Measurements from ENCODE around the gene SSTR5. TPM values are rescaled to one million over a fixed set of nuclear protein-coding genes. Genes with fewer than 3 reads are reported as not detected.

SSTR5 gene
- total RNA-seq, 4 donors from 2014 or later: not detected

- peaks cover 0 to 95% of the 10 kb centered on the region in 2 donors for H3K27me3 ChIP-seq
- H3K4me1 ChIP-seq: peaks cover 0 to 5% (median 0%) of the 10 kb centered on the region in 4 donors
- no peaks in the 10 kb centered on the region for H3K36me3 ChIP-seq
- peaks cover 0 to 3% (median 0%) of the 10 kb centered on the region in 4 donors for H3K9me3 ChIP-seq
- no peak overlapping the region for H3K27ac ChIP-seq
- DNase-seq (ENCODE audit: low spot score in 2 of 2): no peak
- TF ChIP-seq POLR2A (IDR thresholded peaks at IDR 0.05): no peak
- no peak for TF ChIP-seq CTCF (IDR thresholded peaks at IDR 0.05)
- no peak for TF ChIP-seq EP300 (IDR thresholded peaks at IDR 0.05)
- 69 to 74% methylated on average over 25 to 26 of the region's 36 CpGs for WGBS, 2 donors
- no peak overlapping the region for H3K4me3 ChIP-seq
Observed at GRCh38 chr16:1077877-1078578, 5.5 kb downstream of the SSTR5 start.

GRCh38 chr16:1078579-1079021 lies 6.1 kb downstream of the SSTR5 start:
- Histone ChIP-seq H3K27me3 (peaks cover 0 to 95% of the 10 kb centered on the region in 2 donors), H3K9me3 (peaks cover 0 to 8% (median 0%) of the 10 kb centered on the region in 4 donors), H3K4me1 (peaks cover 0 to 5% (median 0%) of the 10 kb centered on the region in 4 donors), H3K4me3 (no peak overlapping the region), H3K36me3 (no peaks in the 10 kb centered on the region), H3K27ac (no peak overlapping the region)
- 54 to 62% methylated on average over 21 to 22 of the region's 28 CpGs for WGBS, 2 donors
- no peak for TF ChIP-seq CTCF (IDR thresholded peaks at IDR 0.05)
- no peak for TF ChIP-seq POLR2A (IDR thresholded peaks at IDR 0.05)
- TF ChIP-seq EP300 (IDR thresholded peaks at IDR 0.05): no peak
- DNase-seq (ENCODE audit: low spot score in 2 of 2): no peak

GRCh38 chr16:1079341-1079740 lies 6.8 kb downstream of the SSTR5 start:
- peaks cover 0 to 95% of the 10 kb centered on the region in 2 donors for H3K27me3 ChIP-seq
- no peak for DNase-seq (ENCODE audit: low spot score in 2 of 2)
- H3K9me3 ChIP-seq: peaks cover 0 to 16% (median 0%) of the 10 kb centered on the region in 4 donors
- 96% methylated on average over 43 of the region's 43 CpGs for WGBS, 2 donors
- H3K4me3 ChIP-seq: no peak overlapping the region
- no peak overlapping the region for H3K27ac ChIP-seq
- peaks cover 0 to 5% (median 0%) of the 10 kb centered on the region in 4 donors for H3K4me1 ChIP-seq
- H3K36me3 ChIP-seq: peaks cover 0 to 2% (median 0%) of the 10 kb centered on the region in 3 donors
- TF ChIP-seq POLR2A (IDR thresholded peaks at IDR 0.05) (no peak), EP300 (IDR thresholded peaks at IDR 0.05) (no peak), CTCF (IDR thresholded peaks at IDR 0.05) (no peak)

DNA sequence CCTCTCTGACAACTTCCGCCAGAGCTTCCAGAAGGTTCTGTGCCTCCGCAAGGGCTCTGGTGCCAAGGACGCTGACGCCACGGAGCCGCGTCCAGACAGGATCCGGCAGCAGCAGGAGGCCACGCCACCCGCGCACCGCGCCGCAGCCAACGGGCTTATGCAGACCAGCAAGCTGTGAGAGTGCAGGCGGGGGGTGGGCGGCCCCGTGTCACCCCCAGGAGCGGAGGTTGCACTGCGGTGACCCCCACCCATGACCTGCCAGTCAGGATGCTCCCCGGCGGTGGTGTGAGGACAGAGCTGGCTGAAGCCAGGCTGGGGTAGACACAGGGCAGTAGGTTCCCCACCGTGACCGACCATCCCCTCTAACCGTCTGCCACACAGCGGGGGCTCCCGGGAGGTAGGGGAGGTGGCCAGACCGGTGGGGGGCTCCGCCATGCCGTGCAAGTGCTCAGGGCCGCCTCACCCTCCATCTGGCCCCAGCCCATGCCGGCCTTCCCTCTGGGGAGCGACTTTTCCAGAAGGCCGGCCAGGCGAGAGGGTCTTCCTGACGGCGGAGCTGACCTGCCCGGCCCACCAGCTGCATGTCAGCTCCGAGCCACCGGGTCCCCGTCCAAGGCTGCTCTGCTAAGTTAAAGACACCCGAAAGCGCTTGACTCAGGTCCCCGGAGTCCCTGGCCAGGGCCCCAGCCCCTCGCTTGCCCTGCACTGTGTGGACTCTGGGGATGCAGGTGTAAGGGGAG lies 7.4 kb downstream of the SSTR5 start:
- 72 to 97% methylated on average over 7 to 36 of the region's 45 CpGs for WGBS, 2 donors
- Histone ChIP-seq H3K27ac (no peak overlapping the region), H3K4me1 (peaks cover 0 to 5% (median 0%) of the 10 kb centered on the region in 4 donors), H3K27me3 (peaks cover 0 to 95% of the 10 kb centered on the region in 2 donors), H3K4me3 (no peak overlapping the region), H3K36me3 (peaks cover 0 to 7% (median 0%) of the 10 kb centered on the region in 3 donors), H3K9me3 (peaks cover 0 to 22% (median 0%) of the 10 kb centered on the region in 4 donors)
- no peak for DNase-seq (ENCODE audit: low spot score in 2 of 2)
- TF ChIP-seq CTCF (IDR thresholded peaks at IDR 0.05) (no peak), POLR2A (IDR thresholded peaks at IDR 0.05) (no peak), EP300 (IDR thresholded peaks at IDR 0.05) (no peak)
